IMR-90 (cell line): ENCODE measurements around the gene AHCYL1. TPM values are rescaled to one million over a fixed set of nuclear protein-coding genes. Genes with fewer than 3 reads are reported as not detected.

Experiments used
- ATAC-seq: fragments of 200-7000 bp; cut with Tn5 transposase; 2 replicates; pipeline ENCODE4 v1.9.1; 2020; ENCODE audit warnings: low read depth, mild to moderate bottlenecking, moderate library complexity
- BruUV-seq: library from RNA; stranded (reverse); fragments of 400-500 nt; replicated peaks from 2 replicates; lab custom pipeline; 2021; lab: Mats Ljungman, UMichigan
- CTCF ChIA-PET: fragments of 300-600 bp; formaldehyde crosslinking; extraction: SDS; loops from one replicate; lab custom pipeline; 2021; ENCODE audit warnings: antibody characterized with exemption; lab: Yijun Ruan, JAX
- POLR2A ChIA-PET: fragments of 300-600 bp; sonication (Branson Sonifier 250); formaldehyde crosslinking; loops from one replicate; lab custom pipeline; 2022; ENCODE audit warnings: antibody characterized with exemption; ENCODE audit not compliant: unreplicated experiment; lab: Charles Lee
- DNase-seq: peaks from one replicate; pipeline ENCODE4 v3.0.0; 2013
- H2AFZ ChIP-seq: replicated peaks from 2 replicates; pipeline ENCODE3; 2013; ENCODE audit warnings: low read length, mild to moderate bottlenecking; ENCODE audit not compliant: poor library complexity
- H2AK5ac ChIP-seq: 2 replicates; pipeline ENCODE4 v1.6.1; 2013; ENCODE audit warnings: low read depth, low read length, inconsistent platforms
- H2AK9ac ChIP-seq: replicated peaks from 2 replicates; pipeline ENCODE3; 2013; ENCODE audit warnings: mild to moderate bottlenecking, low read depth, low read length, moderate library complexity; ENCODE audit not compliant: poor library complexity
- H2BK120ac ChIP-seq: 2 replicates; pipeline ENCODE4 v1.6.1; 2013; ENCODE audit warnings: low read depth, low read length, inconsistent platforms
- H2BK15ac ChIP-seq: 3 replicates; pipeline ENCODE4 v1.6.1; 2013; ENCODE audit warnings: low read depth, low read length, inconsistent platforms
- H2BK20ac ChIP-seq: 2 replicates; pipeline ENCODE4 v1.6.1; 2013; ENCODE audit warnings: low read depth, mild to moderate bottlenecking, inconsistent platforms, low read length, moderate library complexity
- H2BK5ac ChIP-seq: 2 replicates; pipeline ENCODE4 v1.6.1; 2013; ENCODE audit warnings: mild to moderate bottlenecking, low read depth, low read length, inconsistent platforms; ENCODE audit not compliant: poor library complexity, severe bottlenecking
- H3K14ac ChIP-seq: replicated peaks from 2 replicates; pipeline ENCODE4 v1.6.1; 2013; ENCODE audit warnings: low read depth, low read length, inconsistent platforms
- H3K18ac ChIP-seq: 2 replicates; pipeline ENCODE4 v1.6.1; 2013; ENCODE audit warnings: low read depth, low read length, control low read depth
- H3K23ac ChIP-seq: 2 replicates; pipeline ENCODE4 v1.6.1; 2013; ENCODE audit warnings: low read depth, low read length, inconsistent platforms
- H3K27ac ChIP-seq: 2 replicates; pipeline ENCODE4 v1.5.1; 2013; ENCODE audit warnings: mild to moderate bottlenecking, control low read depth, low read length; ENCODE audit not compliant: insufficient read depth
- H3K27me3 ChIP-seq: 2 replicates; pipeline ENCODE4 v1.6.1; 2013; ENCODE audit warnings: low read length; ENCODE audit not compliant: control insufficient read depth, insufficient read depth
- H3K36me3 ChIP-seq: 2 replicates; pipeline ENCODE4 v1.6.1; 2013; ENCODE audit warnings: low read length, mixed read lengths; ENCODE audit not compliant: control insufficient read depth, insufficient read depth
- H3K4ac ChIP-seq: 2 replicates; pipeline ENCODE4 v1.6.1; 2013; ENCODE audit warnings: low read depth, low read length, inconsistent platforms
- H3K4me1 ChIP-seq: 2 replicates; pipeline ENCODE4 v1.6.1; 2013; ENCODE audit warnings: low read length, mixed read lengths; ENCODE audit not compliant: control insufficient read depth, insufficient read depth
- H3K4me2 ChIP-seq: 2 replicates; pipeline ENCODE4 v1.6.1; 2013; ENCODE audit warnings: low read depth, mild to moderate bottlenecking, control low read depth, low read length, moderate library complexity
- H3K4me3 ChIP-seq: 2 replicates; pipeline ENCODE4 v1.5.1; 2013; ENCODE audit warnings: low read depth, mild to moderate bottlenecking, control low read depth, low read length, moderate library complexity; ENCODE audit not compliant: insufficient read depth
- H3K56ac ChIP-seq: 2 replicates; pipeline ENCODE4 v1.6.1; 2013; ENCODE audit warnings: low read length, inconsistent platforms; ENCODE audit not compliant: insufficient read depth; ENCODE audit errors: extremely low read depth
- H3K79me1 ChIP-seq, 2 experiments: 2 replicates each; pipeline ENCODE4 v1.6.1; 2013; ENCODE audit warnings: low read length in 2 of 2, inconsistent platforms in 1 of 2, low read depth in 1 of 2
- H3K9ac ChIP-seq: 2 replicates; pipeline ENCODE4 v1.6.1; 2013; ENCODE audit warnings: low read depth, low read length, control low read depth
- H3K9me1 ChIP-seq: 2 replicates; pipeline ENCODE4 v1.6.1; 2013; ENCODE audit warnings: low read length, inconsistent platforms; ENCODE audit not compliant: insufficient read depth
- H3K9me3 ChIP-seq: 2 replicates; pipeline ENCODE4 v1.6.1; 2013; ENCODE audit warnings: low read length; ENCODE audit not compliant: control insufficient read depth, insufficient read depth
- H4K20me1 ChIP-seq: 2 replicates; pipeline ENCODE4 v1.6.1; 2013; ENCODE audit warnings: low read length, inconsistent platforms; ENCODE audit not compliant: insufficient read depth
- H4K5ac ChIP-seq: 2 replicates; pipeline ENCODE4 v1.6.1; 2013; ENCODE audit warnings: mild to moderate bottlenecking, low read depth, low read length, control low read depth
- H4K8ac ChIP-seq, 2 experiments: 2 replicates each; pipeline ENCODE4 v1.6.1; 2013; ENCODE audit warnings: low read depth in 2 of 2, low read length in 2 of 2, control low read depth in 1 of 2, inconsistent platforms in 1 of 2
- H4K91ac ChIP-seq: 2 replicates; pipeline ENCODE4 v1.6.1; 2013; ENCODE audit warnings: low read depth, low read length, inconsistent platforms; ENCODE audit not compliant: insufficient read depth
- BHLHE40 ChIP-seq: fragments of 150-350 bp; IDR thresholded peaks from 2 replicates; pipeline ENCODE4 v1.6.1; 2016; ENCODE audit warnings: mild to moderate bottlenecking, low read depth, low read length
- CEBPB ChIP-seq: IDR thresholded peaks from 2 replicates; pipeline ENCODE4 v1.6.1; 2012; ENCODE audit warnings: low read depth, low read length, improper control_type of control experiment
- CHD1 ChIP-seq: IDR thresholded peaks from 2 replicates; pipeline ENCODE4 v1.6.1; 2012; ENCODE audit warnings: low read depth, low read length, improper control_type of control experiment
- FOS ChIP-seq: fragments of 150-350 bp; IDR thresholded peaks from 2 replicates; pipeline ENCODE4 v1.6.1; 2016; ENCODE audit warnings: low read depth, low read length
- MAFK ChIP-seq: IDR thresholded peaks from 2 replicates; pipeline ENCODE4 v1.6.1; 2012; ENCODE audit warnings: low read depth, low read length, improper control_type of control experiment
- MAZ ChIP-seq: IDR thresholded peaks from 2 replicates; pipeline ENCODE4 v1.6.1; 2012; ENCODE audit warnings: low read depth, mild to moderate bottlenecking, low read length, improper control_type of control experiment, moderate library complexity, borderline replicate concordance
- NFE2L2 ChIP-seq: fragments of 150-350 bp; IDR thresholded peaks from 2 replicates; pipeline ENCODE4 v1.6.1; 2016; ENCODE audit warnings: low read depth, mild to moderate bottlenecking, low read length
- POLR2A ChIP-seq: IDR thresholded peaks from 2 replicates; pipeline ENCODE4 v1.6.1; 2012; ENCODE audit warnings: mild to moderate bottlenecking, low read depth, low read length
- RCOR1 ChIP-seq: IDR thresholded peaks from 2 replicates; pipeline ENCODE4 v1.6.1; 2012; ENCODE audit warnings: mild to moderate bottlenecking, low read length, improper control_type of control experiment; ENCODE audit not compliant: insufficient replicate concordance
- SMC3 ChIP-seq: fragments of 150-350 bp; IDR thresholded peaks from 2 replicates; pipeline ENCODE4 v1.6.1; 2016; ENCODE audit warnings: low read depth, mild to moderate bottlenecking, antibody characterized with exemption, low read length, moderate library complexity
- USF2 ChIP-seq: fragments of 150-350 bp; IDR thresholded peaks from 2 replicates; pipeline ENCODE4 v1.6.1; 2017; ENCODE audit warnings: mild to moderate bottlenecking, antibody characterized with exemption, low read length, low read depth
- WGBS, 2 experiments: methylation state at CpG; one replicate each; pipeline versions ENCODE4 v1.1.5 to v1.1.7; 2013; ENCODE audit warnings: missing lambda C conversion rate in 2 of 2; ENCODE audit not compliant: insufficient read length in 1 of 2; ENCODE audit errors: extremely low coverage in 2 of 2; 5-methylcytosine and 5-hydroxymethylcytosine counted together
- dilution Hi-C: fragments of 300-500 bp; cut with HindIII; formaldehyde crosslinking; loops from one replicate; pipeline ENCODE4 v1.14.3; 2018; ENCODE audit warnings: low sequenced_read_pairs; ENCODE audit not compliant: unreplicated experiment
- in situ Hi-C: fragments of 300-500 bp; cut with MboI; formaldehyde crosslinking; loops from 3 replicates; pipeline ENCODE4 v1.14.3; 2019; ENCODE audit warnings: low sequenced_read_pairs, inconsistent platforms, mixed read lengths
- intact Hi-C: fragments of 100-400 bp; cut with micrococcal nuclease; formaldehyde crosslinking; loops from 2 replicates; pipeline ENCODE4 v1.10.0; 2022
- polyA plus RNA-seq, 3 experiments: library from polyadenylated mRNA; depleted of rRNA; stranded (reverse); fragments of >200 nt; gene quantifications; 2 replicates each; pipeline ENCODE4 v1.2.3, GENCODE V29; 2012; ENCODE audit warnings: low replicate concordance in 1 of 3
- total RNA-seq: library from RNA; depleted of rRNA; stranded (reverse); fragments of >200 nt; gene quantifications from 2 replicates; pipeline ENCODE4 v1.2.3, GENCODE V29; 2012
- TF ChIP-seq, protein P1 (sequence below): fragments of 150-350 bp; IDR thresholded peaks from 2 replicates; pipeline ENCODE4 v1.6.1; 2016; ENCODE audit warnings: low read depth, mild to moderate bottlenecking, low read length, moderate library complexity, borderline replicate concordance

AHCYL1 gene
- total and polyA plus RNA-seq, 2 of the 4 experiments (the other 2 are of a cell fraction), result 75.1 to 76.0 TPM

GRCh38 chr1:110003747-110004428, 19.3 kb downstream of the AHCYL1 start:
- Histone ChIP-seq H3K4me3 (peak overlapping the region; percentile 29; the same call in 1 of the 2 replicates), H4K5ac (peak overlapping the region; percentile 6; the same call in 1 of the 2 replicates), H3K36me3 (peaks cover under 1% of the 10 kb centered on the region), H3K23ac (peak overlapping the region; percentile 52; the same call in 1 of the 2 replicates), H2AFZ (no peak overlapping the region), H4K8ac (peak overlapping the region in 1 of 2 experiments; percentile 50; a peak in 2 of 4 replicates), H3K9ac (peak overlapping the region; percentile 24; the same call in 1 of the 2 replicates), H2BK20ac (peak overlapping the region; percentile 65; the same call in 1 of the 2 replicates), H3K56ac (peak overlapping the region; percentile 67; the same call in 1 of the 2 replicates), H2AK5ac (no peak overlapping the region), H2BK15ac (peak overlapping the region; percentile 17; the same call in 1 of the 3 replicates), H2BK5ac (peak overlapping the region; percentile 89), H3K4ac (peak overlapping the region; percentile 76), H3K9me1 (peaks cover 17% of the 10 kb centered on the region), H3K79me1 (peaks cover 16 to 53% of the 10 kb centered on the region in 2 experiments), H2BK120ac (peak overlapping the region; percentile 69), H2AK9ac (no peak overlapping the region), H3K18ac (peak overlapping the region; percentile 40; the same call in 1 of the 2 replicates), H3K27me3 (no peaks in the 10 kb centered on the region), H3K4me2 (peak overlapping the region; percentile 82), H3K27ac (peak overlapping the region; percentile 50), H4K20me1 (peaks cover 40% of the 10 kb centered on the region), H3K14ac (peak overlapping the region; percentile 66), H4K91ac (peak overlapping the region; percentile 69), H3K4me1 (peaks cover 17% of the 10 kb centered on the region), H3K9me3 (no peaks in the 10 kb centered on the region)
- dilution Hi-C loops (no loop called here), intact Hi-C loops (loop anchor here (1.0 to 5.0 kb wide), 3 partner anchors 19 to 457 kb away; partner anchors contain the start of gene GNAI3), in situ Hi-C loops (no loop called here)
- WGBS, 2 experiments, result 10% methylated on average over 3 of the region's 8 CpGs; no CpG with 5 or more reads in 1 of the 2 experiments
- ATAC-seq (peak; percentile 90), DNase-seq (peak; percentile 99)
- no peak for TF ChIP-seq SMC3
- TF ChIP-seq MAZ, result peak; percentile 79
- no peak for TF ChIP-seq CHD1
- no peak for TF ChIP-seq USF2
- peak; percentile 24 for TF ChIP-seq RCOR1
- peak; percentile 98 for TF ChIP-seq CEBPB
- TF ChIP-seq FOS, result peak; percentile 80
- TF ChIP-seq MAFK, result peak; percentile 94
- TF ChIP-seq POLR2A, result peak; percentile 67
- TF ChIP-seq, protein P1, sequence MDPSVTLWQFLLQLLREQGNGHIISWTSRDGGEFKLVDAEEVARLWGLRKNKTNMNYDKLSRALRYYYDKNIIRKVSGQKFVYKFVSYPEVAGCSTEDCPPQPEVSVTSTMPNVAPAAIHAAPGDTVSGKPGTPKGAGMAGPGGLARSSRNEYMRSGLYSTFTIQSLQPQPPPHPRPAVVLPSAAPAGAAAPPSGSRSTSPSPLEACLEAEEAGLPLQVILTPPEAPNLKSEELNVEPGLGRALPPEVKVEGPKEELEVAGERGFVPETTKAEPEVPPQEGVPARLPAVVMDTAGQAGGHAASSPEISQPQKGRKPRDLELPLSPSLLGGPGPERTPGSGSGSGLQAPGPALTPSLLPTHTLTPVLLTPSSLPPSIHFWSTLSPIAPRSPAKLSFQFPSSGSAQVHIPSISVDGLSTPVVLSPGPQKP, result no peak
- TF ChIP-seq BHLHE40, result 0 out of 2 replicates have a peak, but pooled peaks have one; percentile 8
- TF ChIP-seq NFE2L2, result peak; percentile 100
- ChIA-PET POLR2A (interaction anchor here (0.5 kb wide), 1 partner anchor 629 kb away, joined by 3 read pairs; no protein-coding TSS in a partner anchor), CTCF (interaction anchor here (1.2 kb wide), 1 partner anchor 19 kb away, joined by 4 read pairs; the partner anchor contains the start of gene AHCYL1)
- BruUV-seq, result no TSS peak
